Activated naive CD4-positive, alpha-beta T cell treated with Interleukin-2 at 50 U/mL for 16 hours (primary cell): ENCODE measurements around the gene ANXA4.
A peak's percentile ranks its signal among the peaks of the same experiment; 100 is the strongest.
"Not testable (repeated sequence)": the region's sequence is repeated elsewhere in the genome, so short reads cannot be mapped to it uniquely, and the experiment has no call there.

ENCODE experiments used
- DNase-seq: peaks from one replicate; pipeline ENCODE4 v3.0.0-alpha.2; 2020

Gene ANXA4

GRCh38 chr2:69811591-69811990 lies 69.7 kb downstream of the ANXA4 start:
- DNase-seq, result no peak

GRCh38 chr2:69815717-69816116 lies 73.8 kb downstream of the ANXA4 start:
- no peak for DNase-seq

DNA sequence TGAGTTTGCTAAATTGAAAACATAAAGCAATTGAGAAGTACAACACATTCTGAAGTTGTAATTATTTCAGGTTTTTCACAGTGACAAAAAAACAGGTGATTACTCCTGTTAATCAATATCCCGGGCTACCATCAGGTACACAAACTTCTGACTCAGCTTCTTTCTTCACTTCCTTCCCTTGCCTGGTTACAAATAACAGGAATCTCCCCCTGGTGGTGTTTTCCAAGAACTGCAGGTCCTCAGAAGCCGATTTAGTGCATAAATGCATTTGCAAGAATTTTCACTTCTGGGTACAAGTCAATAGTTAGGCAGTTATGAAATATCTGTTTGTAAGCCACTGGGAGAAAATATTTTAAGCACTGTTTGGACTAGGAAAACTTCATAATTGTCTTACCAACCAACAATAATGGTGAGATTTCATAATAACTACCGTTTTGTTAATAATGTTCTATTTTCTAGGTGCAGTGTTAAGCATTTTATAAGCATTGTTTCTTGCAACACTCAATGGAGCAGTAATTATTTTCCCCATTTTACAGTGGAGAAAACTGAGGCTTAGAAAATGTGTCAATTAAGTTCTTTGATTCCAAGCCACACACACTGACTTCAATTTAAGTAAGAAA lies 75.1 kb downstream of the ANXA4 start:
- DNase-seq, result peak; percentile 70

- no peak for DNase-seq
These were observed 76.0 kb downstream of the ANXA4 start for GRCh38 chr2:69817729-69818501.

DNA sequence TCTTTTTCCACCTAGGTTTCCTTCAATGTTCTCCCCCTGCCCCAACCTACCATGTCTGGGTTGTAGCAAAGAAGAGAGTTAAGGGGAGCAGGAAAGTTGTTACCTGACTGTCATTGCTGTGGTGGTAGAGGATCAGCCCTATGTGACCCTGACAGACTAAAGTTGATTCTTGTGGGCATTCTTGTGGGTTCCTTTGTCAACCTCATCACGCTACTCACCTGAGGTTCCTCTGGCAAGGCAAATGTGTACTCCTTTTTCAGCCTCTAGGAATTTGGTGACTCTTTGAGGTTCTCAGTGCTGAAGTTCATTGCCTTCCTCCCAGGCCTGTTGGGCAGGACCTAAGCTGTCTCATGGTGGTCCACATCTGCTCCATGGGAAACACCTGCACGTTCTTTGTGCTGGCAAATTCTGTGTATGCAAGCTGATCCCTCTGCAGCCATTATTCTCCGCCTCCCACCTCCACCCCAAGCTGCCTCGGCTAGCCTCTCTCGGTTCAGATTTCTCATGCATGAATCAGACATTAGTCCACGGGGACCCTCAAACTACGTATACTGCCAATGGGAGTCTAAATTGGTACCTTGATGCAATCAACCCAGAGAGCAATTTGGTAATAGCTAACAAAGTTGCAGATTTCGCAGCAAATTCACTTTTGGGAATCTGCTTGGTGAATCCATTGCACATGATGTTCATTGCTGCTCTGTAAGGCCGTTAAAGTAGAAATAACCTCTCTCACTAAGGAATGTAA lies 86.0 kb downstream of the ANXA4 start:
- DNase-seq, result no peak

DNA sequence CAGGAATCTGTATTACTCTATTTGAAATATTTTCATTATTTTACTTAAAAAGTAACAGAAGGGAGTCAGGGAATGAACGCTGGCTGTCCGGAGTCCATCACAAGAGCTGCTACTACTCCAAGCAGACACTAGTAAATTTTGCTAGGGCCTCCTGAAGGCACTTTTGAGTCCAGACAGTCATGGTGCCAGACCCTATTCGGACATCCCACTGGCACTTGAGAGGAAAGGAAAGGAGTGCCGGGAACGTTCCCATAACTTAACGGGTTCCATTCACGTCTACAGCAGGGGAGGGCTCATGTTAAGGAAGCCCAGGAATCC lies 87.0 kb downstream of the ANXA4 start:
- DNase-seq, result no peak

DNA sequence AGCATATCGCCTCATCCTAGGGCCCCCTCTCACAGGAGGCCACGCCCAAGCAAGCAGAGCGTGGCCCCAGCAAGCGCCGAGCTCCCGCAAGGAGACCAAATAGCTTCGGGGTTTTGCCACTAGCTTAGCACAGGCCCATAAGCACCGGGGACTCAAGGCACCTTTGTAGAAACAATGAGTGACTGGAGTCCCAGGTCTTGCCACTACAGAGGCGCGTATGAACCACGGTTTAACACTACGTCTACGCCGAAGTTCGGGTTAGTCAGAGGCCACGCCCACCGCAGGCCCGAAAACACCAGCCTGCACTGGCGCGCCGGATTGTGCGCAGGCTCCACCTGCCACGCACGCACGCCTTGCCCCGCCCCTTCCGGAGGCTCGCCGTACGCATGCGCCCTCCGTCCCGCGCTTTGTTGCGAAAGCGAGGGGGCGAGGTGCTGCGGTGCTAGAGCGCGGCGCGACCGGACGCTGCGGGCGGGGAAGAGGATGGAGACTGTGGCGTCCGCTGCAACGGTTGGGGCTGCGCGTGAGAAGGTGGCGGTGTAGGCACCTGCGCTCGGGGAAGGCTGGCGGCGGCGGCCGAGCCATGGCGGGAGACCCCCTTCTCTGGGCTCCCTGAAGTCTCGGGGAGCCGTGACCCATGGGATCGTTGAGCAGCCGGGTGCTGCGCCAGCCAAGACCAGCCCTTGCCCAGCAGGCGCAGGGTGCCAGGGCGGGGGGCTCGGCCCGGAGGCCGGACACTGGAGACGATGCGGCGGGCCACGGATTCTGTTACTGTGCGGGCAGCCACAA lies 87.5 kb downstream of the ANXA4 start, which contains the start of gene GMCL1:
Gene GMCL1 (plus strand): TSS at position 405 of the 789 bp plus-strand sequence. CDS start 233 bp downstream, at position 638.
- peak; percentile 99 for DNase-seq

DNA sequence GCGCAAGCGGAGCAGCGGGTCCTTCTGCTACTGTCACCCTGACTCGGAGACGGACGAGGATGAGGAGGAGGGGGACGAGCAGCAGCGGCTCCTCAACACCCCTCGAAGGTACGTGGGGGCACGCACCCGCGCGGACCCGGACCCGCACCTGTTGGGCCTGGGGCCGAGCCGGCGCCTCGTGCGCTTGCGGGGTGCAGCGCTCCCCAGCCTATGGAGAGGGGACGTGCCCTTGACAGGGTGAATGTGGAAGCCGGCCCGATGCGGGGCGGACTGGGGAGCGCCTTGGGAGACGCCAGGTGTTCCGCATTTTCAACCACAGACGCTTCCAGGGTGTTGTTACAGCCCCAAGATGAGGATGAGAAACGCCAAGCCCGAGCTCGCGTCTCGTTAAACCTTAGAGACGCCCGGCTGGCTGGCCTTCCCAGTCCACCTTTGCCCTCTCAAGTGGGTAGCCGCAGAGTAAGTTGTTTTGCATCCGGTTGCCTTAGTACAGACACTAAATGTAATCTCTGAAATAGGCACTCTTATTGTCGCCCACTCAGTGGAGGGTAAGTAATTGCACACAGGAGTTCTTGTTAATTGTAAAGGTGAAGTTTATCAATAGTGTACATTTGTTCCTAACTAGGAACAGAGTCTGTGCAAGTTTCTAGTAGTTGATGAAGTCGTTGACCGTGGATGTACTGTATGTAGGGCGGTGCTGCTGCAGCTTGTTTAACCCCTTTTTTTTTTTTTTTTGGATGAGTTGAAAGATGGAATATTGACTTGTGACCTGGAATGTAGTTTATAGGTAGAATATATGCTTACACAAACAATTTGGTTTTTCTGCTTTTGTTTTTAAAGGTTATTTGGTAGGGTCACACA lies 88.3 kb downstream of the ANXA4 start:
- DNase-seq, result peak; percentile 41

GRCh38 chr2:69830906-69831241 lies 88.9 kb downstream of the ANXA4 start:
- DNase-seq, result not testable (repeated sequence)

DNA sequence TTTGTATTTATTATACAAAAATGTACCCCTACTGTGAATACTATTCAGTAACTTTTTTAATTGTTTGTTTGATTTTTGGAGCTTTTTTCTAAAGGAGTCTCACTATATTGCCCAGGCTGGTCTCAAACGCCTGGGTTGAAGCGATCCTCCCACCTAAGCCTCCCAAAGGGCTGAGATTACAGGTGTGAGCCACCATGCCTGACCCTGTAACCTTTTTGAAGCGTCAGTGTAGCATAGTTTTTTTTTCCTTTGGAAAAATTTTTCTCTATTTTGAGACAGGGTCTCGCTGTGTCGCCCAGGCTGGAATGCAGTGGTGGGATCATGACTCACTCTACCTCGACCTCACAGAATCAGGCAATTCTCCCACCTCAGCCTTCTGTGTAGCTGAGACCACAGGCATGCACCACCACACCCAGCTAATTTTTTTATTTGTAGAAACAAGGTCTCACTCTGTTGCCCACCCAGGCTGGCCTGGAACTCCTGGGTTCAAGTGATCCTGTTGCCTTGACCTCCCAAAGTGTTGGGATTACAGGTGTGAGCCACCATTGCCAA lies 89.5 kb downstream of the ANXA4 start:
- DNase-seq, result no peak

DNA sequence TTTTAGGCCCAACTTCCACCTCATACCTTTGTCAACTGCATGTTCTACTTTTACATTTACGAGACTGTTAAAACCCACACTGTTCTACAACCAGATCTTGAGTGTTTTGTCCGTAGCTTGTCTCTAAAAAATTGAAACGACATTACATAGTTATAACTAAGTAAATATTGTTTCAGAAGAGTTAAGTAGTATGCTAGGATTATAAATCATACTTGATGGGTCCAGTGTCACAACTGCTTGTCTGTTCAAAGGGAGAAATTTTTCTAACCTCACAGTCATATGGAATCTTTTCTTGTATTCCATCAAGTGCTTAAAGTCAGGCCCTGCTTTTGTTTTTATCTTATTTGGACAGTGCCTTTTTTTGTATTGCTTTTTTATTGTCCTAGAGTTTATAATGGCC lies 91.8 kb downstream of the ANXA4 start:
- no peak for DNase-seq

GRCh38 chr2:69835666-69836065 lies 93.7 kb downstream of the ANXA4 start:
- no peak for DNase-seq

DNA sequence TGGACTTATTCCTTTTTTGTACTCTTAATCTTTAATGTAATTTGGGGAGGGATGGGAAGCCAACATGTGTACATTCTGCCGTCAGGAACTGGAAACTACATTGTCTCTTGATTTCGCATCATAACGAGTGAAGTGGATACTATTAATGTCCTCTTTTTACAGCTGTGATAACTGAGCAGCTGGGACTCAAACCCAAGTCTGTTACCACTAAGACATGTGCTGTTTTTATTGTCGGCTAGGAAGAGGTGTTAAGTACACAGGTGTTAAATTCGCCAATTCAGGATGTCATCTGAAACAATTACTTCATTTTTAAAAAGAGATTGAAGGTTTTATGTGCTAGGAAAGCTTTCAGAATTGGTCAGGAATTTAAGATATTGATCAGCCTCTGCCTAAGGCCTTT lies 94.4 kb downstream of the ANXA4 start:
- DNase-seq, result no peak

DNA sequence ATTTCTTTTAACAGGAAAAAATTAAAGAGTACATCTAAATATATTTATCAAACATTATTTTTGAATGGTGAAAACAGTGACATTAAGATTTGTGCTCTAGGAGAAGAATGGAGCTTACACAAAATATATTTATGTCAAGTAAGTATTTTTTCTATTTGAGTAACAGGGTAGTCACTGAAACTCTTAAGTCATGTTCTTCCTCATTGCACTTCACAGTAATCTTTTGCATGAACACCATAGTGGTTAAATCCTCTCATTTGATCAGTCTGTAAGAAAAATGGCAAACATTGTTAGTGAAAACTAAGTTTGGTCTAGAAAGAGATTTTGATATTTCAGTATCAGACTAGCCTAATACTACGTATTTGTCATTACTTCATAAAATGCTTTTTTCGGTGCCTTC lies 95.6 kb downstream of the ANXA4 start:
- DNase-seq, result no peak

DNA sequence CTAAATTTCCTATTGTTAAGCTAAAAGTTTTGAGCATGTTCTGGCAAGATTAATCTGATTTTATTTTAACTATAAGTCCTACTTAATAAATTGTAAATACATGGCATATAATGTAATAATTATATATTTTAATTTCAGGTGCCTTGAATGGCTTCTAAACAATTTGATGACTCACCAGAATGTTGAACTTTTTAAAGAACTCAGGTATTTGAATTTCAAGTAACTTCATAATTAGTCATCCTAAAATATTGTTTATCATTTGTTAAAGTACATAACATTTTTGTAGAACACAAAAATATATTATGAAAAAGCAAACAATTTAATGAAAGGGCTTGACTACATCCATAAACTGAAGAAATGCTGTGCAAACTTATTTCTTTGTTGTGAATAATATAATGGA lies 102.1 kb downstream of the ANXA4 start:
- DNase-seq, result no peak

GRCh38 chr2:69844560-69844959 lies 102.6 kb downstream of the ANXA4 start:
- no peak for DNase-seq

DNA sequence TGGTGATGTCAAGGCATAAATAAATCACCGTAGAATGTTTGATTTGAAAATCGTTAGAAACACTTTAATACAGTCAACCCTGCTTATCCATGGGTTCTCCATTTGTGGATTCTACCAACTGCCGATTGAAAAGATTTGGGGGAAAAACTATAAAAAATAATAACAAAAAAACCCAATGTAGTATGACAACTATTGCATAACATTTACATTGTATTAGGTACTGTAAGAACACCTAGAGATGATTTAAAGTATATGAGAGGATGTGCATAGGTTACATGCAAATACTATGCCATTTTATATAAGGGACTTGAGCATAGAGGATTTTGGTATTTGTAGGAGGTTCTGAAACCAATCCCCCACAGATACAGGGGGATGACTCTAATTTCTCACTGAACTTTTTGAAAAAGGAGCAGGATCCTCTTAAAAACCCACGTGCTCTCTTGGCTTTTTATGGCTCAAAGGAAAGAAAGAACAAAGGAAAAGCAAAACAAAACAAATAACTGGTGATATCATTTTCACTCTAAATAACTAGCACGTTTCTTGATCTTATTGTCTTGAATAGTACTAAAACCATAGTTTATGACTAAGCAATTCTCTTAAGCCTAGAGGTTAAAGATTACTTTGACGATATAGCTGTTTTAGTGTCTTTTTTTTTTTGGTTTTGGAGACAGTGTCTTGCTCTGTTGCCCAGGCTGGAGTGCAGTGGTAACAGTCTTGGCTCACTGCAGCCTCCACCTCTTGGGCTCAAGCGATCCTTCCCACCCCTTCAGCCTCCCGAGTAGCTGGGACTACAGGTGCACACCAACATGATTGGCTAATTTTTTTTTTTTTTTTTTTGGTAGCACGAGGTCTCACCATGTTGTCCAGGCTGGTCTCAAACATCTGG lies 104.5 kb downstream of the ANXA4 start:
- no peak for DNase-seq

GRCh38 chr2:69847068-69847828 lies 105.3 kb downstream of the ANXA4 start:
- no peak for DNase-seq

- no peak for DNase-seq
These were observed 106.4 kb downstream of the ANXA4 start for GRCh38 chr2:69848186-69848790.

DNA sequence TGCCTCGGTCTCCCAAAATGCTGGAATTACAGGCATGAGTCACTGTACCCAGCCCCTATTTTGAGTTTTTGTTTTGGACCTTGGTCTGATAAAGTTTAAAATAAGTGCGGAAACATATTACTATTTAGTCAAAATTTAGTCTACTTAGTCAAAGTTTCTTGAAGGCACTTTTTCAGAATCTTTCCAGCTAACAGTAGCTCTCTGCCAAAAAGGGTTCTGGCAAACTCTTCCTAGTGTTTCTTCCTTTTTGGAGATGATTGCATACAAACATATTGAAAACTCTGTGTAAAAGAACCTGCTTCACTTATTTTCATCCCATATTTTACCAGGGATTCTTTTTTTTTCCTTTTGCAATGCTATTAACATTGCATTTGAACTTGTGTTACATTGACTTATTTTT lies 116.3 kb downstream of the ANXA4 start:
- DNase-seq, result no peak
